ENCODE data around the gene IL18R1. TPM values are rescaled to one million over a fixed set of nuclear protein-coding genes. Genes with fewer than 3 reads are reported as not detected.

The IL18R1 gene
- total RNA-seq (2021) (1.9 and 3.4 TPM in 2 replicates), Bru-seq, nascent RNA (percentile 37 among the genes with signal in this experiment), BruChase-seq, experiment 1, labeled RNA remaining after a 2-hour chase (percentile 40 among the genes with signal in this experiment), BruChase-seq, experiment 2, labeled RNA remaining after a 6-hour chase (percentile 32 among the genes with signal in this experiment)
- long read RNA-seq, partial matches to known transcripts, result 4 of 8 reads
- long read RNA-seq, other reads (novel, unspliced or antisense), result 3 of 8 reads

- no peaks in the 10 kb centered on the region for H3K9me2 ChIP-seq (ENCODE audit: insufficient read depth)
- H3K4me2 ChIP-seq, result peak within 1 kb of the TSS; percentile 90
- no peaks in the 10 kb centered on the region for H3K27me3 ChIP-seq (ENCODE audit: insufficient read depth, low read depth)
- POLR2A ChIA-PET (ENCODE audit: unreplicated experiment), result no interaction called here
- H3K4me1 ChIP-seq (replicated peaks; ENCODE audit: insufficient read depth), result peaks cover 38% of the 10 kb centered on the region
- TSS peak; percentile 26 for BruUV-seq (replicated peaks)
- peaks cover 5% of the 10 kb centered on the region; the same call in 1 of the 2 replicates for H3F3A ChIP-seq (ENCODE audit: insufficient read depth, low read depth)
- H3K36me3 ChIP-seq (ENCODE audit: low read depth), result no peaks in the 10 kb centered on the region
- peak; percentile 58 to 80 for DNase-seq
- intact Hi-C loops (cut with micrococcal nuclease; ENCODE audit: unreplicated experiment), result loop anchor here (1.0 to 5.0 kb wide), 4 partner anchors 104 to 473 kb away; partner anchors contain the start of gene SLC9A2
- CTCF ChIA-PET, result interaction anchor here (0.5 to 1.2 kb wide), 5 partner anchors 67 to 374 kb away, joined by 3 to 12 read pairs (median 5); no protein-coding TSS in a partner anchor
- no peaks in the 10 kb centered on the region for H3K9me3 ChIP-seq (ENCODE audit: insufficient read depth, low read depth)
- peak within 1 kb of the TSS; percentile 89 for H3K4me3 ChIP-seq
- H3K79me2 ChIP-seq (ENCODE audit: low read depth), result peaks cover 22% of the 10 kb centered on the region
- TF ChIP-seq CTCF (conservative IDR thresholded peaks at IDR 0.05) (peak; percentile 82), EZH2 (IDR thresholded peaks at IDR 0.05; ENCODE audit: low read depth) (no peak)
- no peaks in the 10 kb centered on the region for H4K20me1 ChIP-seq (ENCODE audit: insufficient read depth)
- H2AFZ ChIP-seq, result peak within 1 kb of the TSS; percentile 90
- peak within 1 kb of the TSS; percentile 53 for H3K27ac ChIP-seq
Observed at GRCh38 chr2:102355526-102356380, at the start of gene IL18R1. TSS of gene IL18R1 (plus strand) at chr2:102355796. CDS start at chr2:102362661, 6,865 bp downstream.

- BruUV-seq (replicated peaks), result no TSS peak
- H3K36me3 ChIP-seq (ENCODE audit: low read depth), result no peaks in the 10 kb centered on the region
- H3K9me3 ChIP-seq (ENCODE audit: insufficient read depth, low read depth), result no peaks in the 10 kb centered on the region
- H3K27ac ChIP-seq, result no peak overlapping the region
- no peaks in the 10 kb centered on the region for H3K4me1 ChIP-seq (replicated peaks; ENCODE audit: insufficient read depth)
- H3K4me2 ChIP-seq, result no peak overlapping the region
- TF ChIP-seq CTCF (conservative IDR thresholded peaks at IDR 0.05) (no peak), EZH2 (IDR thresholded peaks at IDR 0.05; ENCODE audit: low read depth) (no peak)
- H3K79me2 ChIP-seq (ENCODE audit: low read depth), result no peaks in the 10 kb centered on the region
- ChIA-PET CTCF (no interaction called here), POLR2A (ENCODE audit: unreplicated experiment) (no interaction called here)
- H3K27me3 ChIP-seq (ENCODE audit: insufficient read depth, low read depth), result no peaks in the 10 kb centered on the region
- no peaks in the 10 kb centered on the region for H3K9me2 ChIP-seq (ENCODE audit: insufficient read depth)
- no peaks in the 10 kb centered on the region for H3F3A ChIP-seq (ENCODE audit: insufficient read depth, low read depth)
- H2AFZ ChIP-seq, result no peak overlapping the region
- DNase-seq, result no peak
- intact Hi-C loops (cut with micrococcal nuclease; ENCODE audit: unreplicated experiment), result no loop called here
- H3K4me3 ChIP-seq, result no peak overlapping the region
- H4K20me1 ChIP-seq (ENCODE audit: insufficient read depth), result no peaks in the 10 kb centered on the region
Observed at GRCh38 chr2:102306125-102306524, 49.5 kb upstream of the IL18R1 start.

GRCh38 chr2:102310964-102311640, 44.5 kb upstream of the IL18R1 start, which contains the start of gene IL1RL1:
TSS of gene IL1RL1 (plus strand) at chr2:102311563. CDS start at chr2:102338265, 26,702 bp downstream.
- Histone ChIP-seq H3K36me3 (ENCODE audit: low read depth) (no peaks in the 10 kb centered on the region), H3K27ac (peak within 1 kb of the TSS; percentile 57; the same call in 1 of the 2 replicates), H2AFZ (0 out of 2 replicates have a peak within 1 kb of the TSS, but pooled peaks have one; percentile 55), H3K27me3 (ENCODE audit: insufficient read depth, low read depth) (no peaks in the 10 kb centered on the region), H3K9me2 (ENCODE audit: insufficient read depth) (no peaks in the 10 kb centered on the region), H3F3A (ENCODE audit: insufficient read depth, low read depth) (no peaks in the 10 kb centered on the region), H3K4me3 (no peak within 1 kb of the TSS), H3K79me2 (ENCODE audit: low read depth) (no peaks in the 10 kb centered on the region), H3K4me1 (replicated peaks; ENCODE audit: insufficient read depth) (peaks cover 30% of the 10 kb centered on the region), H3K4me2 (peak within 1 kb of the TSS; percentile 32; the same call in 1 of the 2 replicates), H3K9me3 (ENCODE audit: insufficient read depth, low read depth) (no peaks in the 10 kb centered on the region; the same call in 1 of the 2 replicates), H4K20me1 (ENCODE audit: insufficient read depth) (no peaks in the 10 kb centered on the region)
- POLR2A ChIA-PET (ENCODE audit: unreplicated experiment), result no interaction called here
- no peak for TF ChIP-seq EZH2 (IDR thresholded peaks at IDR 0.05; ENCODE audit: low read depth)
- TF ChIP-seq CTCF (conservative IDR thresholded peaks at IDR 0.05), result no peak
- CTCF ChIA-PET, result no interaction called here
- intact Hi-C loops (cut with micrococcal nuclease; ENCODE audit: unreplicated experiment), result no loop called here
- no TSS peak for BruUV-seq (replicated peaks)
- no peak for DNase-seq

Data from PC-9 (cell line).